Measurements from ENCODE around the gene SMIM23. TPM values are rescaled to one million over a fixed set of nuclear protein-coding genes. Genes with fewer than 3 reads are reported as not detected.
A peak's percentile ranks its signal among the peaks of the same experiment; 100 is the strongest.

Gene SMIM23
- total and polyA plus RNA-seq, 2 donors (not counting 3 experiments of a cell fraction or from before 2014, with no cell fraction given): not detected

DNA sequence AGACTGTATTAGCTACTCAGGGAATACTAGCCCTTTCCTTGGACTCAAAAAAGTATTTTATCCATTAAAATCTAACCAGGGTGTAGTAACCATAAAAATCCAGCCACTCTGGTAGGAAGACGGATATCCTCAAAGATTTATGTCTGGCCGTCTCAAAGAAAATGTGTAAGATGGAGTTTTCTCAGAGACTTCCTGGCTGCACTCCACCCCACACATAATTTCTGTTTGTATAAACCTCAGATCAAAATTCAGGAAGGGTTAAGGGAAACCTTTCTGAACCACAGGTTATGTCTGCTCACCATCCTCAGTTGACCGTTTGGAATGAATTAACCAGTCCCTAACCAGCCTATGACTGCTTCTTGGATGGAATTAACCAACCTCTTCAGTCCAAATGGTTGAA lies 13.8 kb upstream of the SMIM23 start:
- dilution Hi-C loops (cut with MboI; ENCODE audit: extremely low pct_ligation_motif_present, low sequenced_read_pairs): no loop called here
- no peaks in the 10 kb centered on the region for H4K20me1 ChIP-seq (replicated peaks; ENCODE audit: control insufficient read depth, extremely low read depth, insufficient read depth, low read length)
- no peaks in the 10 kb centered on the region for H3K4me1 ChIP-seq (ENCODE audit: control insufficient read depth, extremely low read depth, insufficient read depth, low read length)
- ChIA-PET CTCF (no interaction called here), POLR2A (no interaction called here)
- H3K36me3 ChIP-seq (ENCODE audit: control insufficient read depth in 2 of 2, extremely low read depth in 1 of 2, insufficient read depth in 2 of 2, low read length in 2 of 2): no peaks in the 10 kb centered on the region
- DNase-seq (ENCODE audit: low read depth, low spot score) (peak; percentile 42), FAIRE-seq (no peak)
- BruUV-seq (replicated peaks): no TSS peak
- H3K9ac ChIP-seq (replicated peaks; ENCODE audit: extremely low read depth, insufficient read depth, low read length): no peak overlapping the region
- H3K4me2 ChIP-seq (ENCODE audit: insufficient read depth, low read length): no peak overlapping the region
- no peak overlapping the region for H3K4me3 ChIP-seq (replicated peaks in 1 of 3; ENCODE audit: insufficient read depth in 1 of 3, low read depth in 1 of 3, low read length in 3 of 3)
- TF ChIP-seq EZH2 (IDR thresholded peaks at IDR 0.05; ENCODE audit: borderline replicate concordance, low read depth, low read length, severe bottlenecking) (no peak), JUN (IDR thresholded peaks at IDR 0.05; ENCODE audit: borderline replicate concordance, insufficient read depth, insufficient read length, low read depth) (no peak), POLR2A (IDR thresholded peaks at IDR 0.05; ENCODE audit: low read depth, low read length) (no peak), MYC (IDR thresholded peaks at IDR 0.05; ENCODE audit: low read depth, low read length) (no peak), GATA2 (IDR thresholded peaks at IDR 0.05; ENCODE audit: insufficient read depth, insufficient read length, low read depth, low read length) (no peak), POLR2AphosphoS5 (IDR thresholded peaks at IDR 0.05; ENCODE audit: insufficient read depth, low read depth, low read length) (no peak), FOS (IDR thresholded peaks at IDR 0.05; ENCODE audit: borderline replicate concordance, insufficient read depth, low read length) (no peak)
- TF ChIP-seq, protein P1, sequence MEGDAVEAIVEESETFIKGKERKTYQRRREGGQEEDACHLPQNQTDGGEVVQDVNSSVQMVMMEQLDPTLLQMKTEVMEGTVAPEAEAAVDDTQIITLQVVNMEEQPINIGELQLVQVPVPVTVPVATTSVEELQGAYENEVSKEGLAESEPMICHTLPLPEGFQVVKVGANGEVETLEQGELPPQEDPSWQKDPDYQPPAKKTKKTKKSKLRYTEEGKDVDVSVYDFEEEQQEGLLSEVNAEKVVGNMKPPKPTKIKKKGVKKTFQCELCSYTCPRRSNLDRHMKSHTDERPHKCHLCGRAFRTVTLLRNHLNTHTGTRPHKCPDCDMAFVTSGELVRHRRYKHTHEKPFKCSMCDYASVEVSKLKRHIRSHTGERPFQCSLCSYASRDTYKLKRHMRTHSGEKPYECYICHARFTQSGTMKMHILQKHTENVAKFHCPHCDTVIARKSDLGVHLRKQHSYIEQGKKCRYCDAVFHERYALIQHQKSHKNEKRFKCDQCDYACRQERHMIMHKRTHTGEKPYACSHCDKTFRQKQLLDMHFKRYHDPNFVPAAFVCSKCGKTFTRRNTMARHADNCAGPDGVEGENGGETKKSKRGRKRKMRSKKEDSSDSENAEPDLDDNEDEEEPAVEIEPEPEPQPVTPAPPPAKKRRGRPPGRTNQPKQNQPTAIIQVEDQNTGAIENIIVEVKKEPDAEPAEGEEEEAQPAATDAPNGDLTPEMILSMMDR (IDR thresholded peaks at IDR 0.05; ENCODE audit: extremely low read depth in 1 of 2, insufficient read depth in 1 of 2, low read depth in 1 of 2, low read length in 2 of 2): no peak
- TF ChIP-seq, protein P2, sequence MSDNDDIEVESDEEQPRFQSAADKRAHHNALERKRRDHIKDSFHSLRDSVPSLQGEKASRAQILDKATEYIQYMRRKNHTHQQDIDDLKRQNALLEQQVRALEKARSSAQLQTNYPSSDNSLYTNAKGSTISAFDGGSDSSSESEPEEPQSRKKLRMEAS (IDR thresholded peaks at IDR 0.05; ENCODE audit: insufficient read depth, insufficient read length): no peak
- H3K79me2 ChIP-seq (ENCODE audit: control insufficient read depth, insufficient read depth, low read length): no peaks in the 10 kb centered on the region
- no peak overlapping the region for H2AFZ ChIP-seq (ENCODE audit: low read depth, low read length)
- no peaks in the 10 kb centered on the region for H3K9me1 ChIP-seq (replicated peaks; ENCODE audit: control insufficient read depth, extremely low read depth, insufficient read depth, low read length)
- no peak overlapping the region for H3K27ac ChIP-seq (ENCODE audit: insufficient read depth, low read depth, low read length)
- peaks cover 0 to 2% of the 10 kb centered on the region in 2 experiments for H3K27me3 ChIP-seq (ENCODE audit: control insufficient read depth in 2 of 2, insufficient read depth in 2 of 2, low read length in 2 of 2)
- intact Hi-C loops (cut with micrococcal nuclease): loop anchor here (2.0 kb wide), 1 partner anchor 65 kb away; no protein-coding TSS in a partner anchor
- no peaks in the 10 kb centered on the region for H3K9me3 ChIP-seq (replicated peaks; ENCODE audit: control insufficient read depth, insufficient read depth, low read length)
